Erythroblast (primary cell): ENCODE data around the gene MED27.

Experiments used
- GATA1 ChIP-seq: IDR thresholded peaks from 2 replicates; pipeline ENCODE4 v1.6.1; 2011; ENCODE audit warnings: low read depth, mild to moderate bottlenecking, control low read depth, low read length, moderate library complexity
- POLR2A ChIP-seq: IDR thresholded peaks from 2 replicates; pipeline ENCODE4 v1.6.1; 2011; ENCODE audit warnings: mild to moderate bottlenecking, low read length

GRCh38 chr9:131875828-131876485, 203.7 kb downstream of the MED27 start:
- TF ChIP-seq POLR2A = no peak
- TF ChIP-seq GATA1 = no peak
